H9 (cell line): ENCODE results near the gene MSN. TPM values are rescaled to one million over a fixed set of nuclear protein-coding genes. Genes with fewer than 3 reads are reported as not detected.

Source experiments
- DNase-seq: peaks from one replicate; pipeline ENCODE4 v3.0.0-alpha.2; 2017
- H2AFZ ChIP-seq: one replicate; pipeline ENCODE4 v1.6.1; 2013; ENCODE audit warnings: mild to moderate bottlenecking, low read length, control low read depth, moderate library complexity
- H2AK5ac ChIP-seq: 2 replicates; pipeline ENCODE4 v1.6.1; 2013; ENCODE audit warnings: low read length, control low read depth, mixed read lengths; ENCODE audit not compliant: insufficient read length
- H2BK120ac ChIP-seq: one replicate; pipeline ENCODE4 v1.6.1; 2013; ENCODE audit warnings: low read depth, mild to moderate bottlenecking, low read length, control low read depth, inconsistent platforms; ENCODE audit not compliant: poor library complexity, severe bottlenecking
- H2BK12ac ChIP-seq: 2 replicates; pipeline ENCODE4 v1.6.1; 2013; ENCODE audit warnings: low read length, control low read depth, mixed read lengths, low read depth; ENCODE audit not compliant: insufficient read length
- H2BK15ac ChIP-seq: 2 replicates; pipeline ENCODE4 v1.6.1; 2013; ENCODE audit warnings: low read depth, low read length, control low read depth
- H2BK20ac ChIP-seq: one replicate; pipeline ENCODE4 v1.6.1; 2013; ENCODE audit warnings: low read depth, mild to moderate bottlenecking, low read length, control low read depth, inconsistent platforms; ENCODE audit not compliant: poor library complexity, severe bottlenecking
- H2BK5ac ChIP-seq: 2 replicates; pipeline ENCODE4 v1.6.1; 2013; ENCODE audit warnings: low read length, control low read depth, mixed read lengths; ENCODE audit not compliant: insufficient read length
- H3K14ac ChIP-seq: 2 replicates; pipeline ENCODE4 v1.6.1; 2013; ENCODE audit warnings: low read length, control low read depth; ENCODE audit not compliant: insufficient read depth
- H3K18ac ChIP-seq: 2 replicates; pipeline ENCODE4 v1.6.1; 2013; ENCODE audit warnings: low read depth, mild to moderate bottlenecking, mixed read lengths, low read length, control low read depth; ENCODE audit not compliant: insufficient read length
- H3K23ac ChIP-seq: 2 replicates; pipeline ENCODE4 v1.6.1; 2013; ENCODE audit warnings: low read length, control low read depth, mixed read lengths, low read depth; ENCODE audit not compliant: insufficient read length
- H3K23me2 ChIP-seq: 2 replicates; pipeline ENCODE4 v1.6.1; 2013; ENCODE audit warnings: low read depth, mild to moderate bottlenecking, mixed read lengths, low read length, control low read depth; ENCODE audit not compliant: insufficient read length, poor library complexity, severe bottlenecking
- H3K27ac ChIP-seq: 2 replicates; pipeline ENCODE4 v1.5.1; 2013; ENCODE audit warnings: low read length, control low read depth, mixed read lengths, low read depth; ENCODE audit not compliant: insufficient read length
- H3K27me3 ChIP-seq: 2 replicates; pipeline ENCODE4 v1.6.1; 2013; ENCODE audit warnings: low read length, control low read depth, inconsistent platforms; ENCODE audit not compliant: insufficient read depth
- H3K4ac ChIP-seq: 2 replicates; pipeline ENCODE4 v1.6.1; 2013; ENCODE audit warnings: low read depth, mild to moderate bottlenecking, control low read depth, inconsistent platforms, low read length, moderate library complexity
- H3K4me1 ChIP-seq: 2 replicates; pipeline ENCODE4 v1.6.1; 2013; ENCODE audit warnings: low read length, control low read depth, inconsistent platforms; ENCODE audit not compliant: insufficient read depth
- H3K4me2 ChIP-seq: 2 replicates; pipeline ENCODE4 v1.6.1; 2013; ENCODE audit warnings: low read length, control low read depth, mixed read lengths; ENCODE audit not compliant: insufficient read length, insufficient read depth
- H3K56ac ChIP-seq: 2 replicates; pipeline ENCODE4 v1.6.1; 2013; ENCODE audit warnings: low read depth, mild to moderate bottlenecking, mixed read lengths, low read length, control low read depth; ENCODE audit not compliant: insufficient read length
- H3K79me1 ChIP-seq: 2 replicates; pipeline ENCODE4 v1.6.1; 2013; ENCODE audit warnings: low read depth, mild to moderate bottlenecking, moderate library complexity, low read length, control low read depth, inconsistent platforms; ENCODE audit not compliant: insufficient read depth, poor library complexity, severe bottlenecking
- H3K79me2 ChIP-seq: 2 replicates; pipeline ENCODE4 v1.6.1; 2013; ENCODE audit warnings: low read length, control low read depth, inconsistent platforms; ENCODE audit not compliant: insufficient read depth
- H3K9ac ChIP-seq: 2 replicates; pipeline ENCODE4 v1.6.1; 2013; ENCODE audit warnings: low read length, control low read depth, mixed read lengths; ENCODE audit not compliant: insufficient read length; ENCODE audit errors: extremely low read depth
- H3K9me3 ChIP-seq: one replicate; pipeline ENCODE4 v1.6.1; 2013; ENCODE audit warnings: low read depth, low read length, inconsistent platforms; ENCODE audit not compliant: control insufficient read depth
- H3T11ph ChIP-seq: one replicate; pipeline ENCODE4 v1.6.1; 2013; ENCODE audit warnings: mild to moderate bottlenecking, low read length, control low read depth, inconsistent platforms
- H4K20me1 ChIP-seq: one replicate; pipeline ENCODE4 v1.6.1; 2013; ENCODE audit not compliant: control insufficient read depth, insufficient read length, insufficient read depth
- H4K5ac ChIP-seq: 2 replicates; pipeline ENCODE4 v1.6.1; 2013; ENCODE audit warnings: low read depth, mild to moderate bottlenecking, mixed read lengths, low read length, control low read depth; ENCODE audit not compliant: insufficient read length
- H4K8ac ChIP-seq: replicated peaks from 2 replicates; pipeline ENCODE4 v1.6.1; 2013; ENCODE audit warnings: low read length, control low read depth, mixed read lengths, low read depth; ENCODE audit not compliant: insufficient read length
- H4K91ac ChIP-seq: 2 replicates; pipeline ENCODE4 v1.6.1; 2013; ENCODE audit warnings: low read depth, mild to moderate bottlenecking, moderate library complexity, mixed read lengths, low read length, control low read depth; ENCODE audit not compliant: insufficient read length
- H3K27ac Mint-ChIP-seq, 3 experiments: 2 replicates in 2 of 3; 3 replicates in 1 of 3; pipeline ENCODE4 v1.8.0; 2020 to 2021; ENCODE audit warnings: mixed read lengths in 3 of 3, mild to moderate bottlenecking in 1 of 3, moderate library complexity in 1 of 3
- H3K27me3 Mint-ChIP-seq: 2 replicates; pipeline ENCODE4 v1.8.0; 2021; ENCODE audit warnings: low read depth, mild to moderate bottlenecking, moderate library complexity, mixed read lengths
- H3K36me3 Mint-ChIP-seq, 3 experiments: 2 replicates in 2 of 3; 3 replicates in 1 of 3; pipeline ENCODE4 v1.8.0; 2020 to 2021; ENCODE audit warnings: low read depth in 3 of 3, mixed read lengths in 3 of 3; ENCODE audit not compliant: insufficient read depth in 1 of 3
- H3K4me1 Mint-ChIP-seq, 2 experiments: 2 replicates each; pipeline ENCODE4 v1.8.0; 2020; ENCODE audit warnings: mixed read lengths in 2 of 2
- H3K4me3 Mint-ChIP-seq, 2 experiments: 2 replicates in 1 of 2; 3 replicates in 1 of 2; pipeline ENCODE4 v1.8.0; 2020 to 2021; ENCODE audit warnings: mild to moderate bottlenecking in 2 of 2, mixed read lengths in 2 of 2, moderate library complexity in 1 of 2
- H3K9me3 Mint-ChIP-seq, 2 experiments: 2 replicates in 1 of 2; 3 replicates in 1 of 2; pipeline ENCODE4 v1.8.0; 2020; ENCODE audit warnings: mild to moderate bottlenecking in 2 of 2, mixed read lengths in 2 of 2, moderate library complexity in 1 of 2
- CTCF ChIP-seq: fragments of 200-600 bp; sonication (generic); conservative IDR thresholded peaks from 3 replicates; pipeline ENCODE4 v1.8.0; 2021; ENCODE audit warnings: antibody characterized with exemption, mild to moderate bottlenecking
- WGBS: extraction: QIAGEN DNeasy Blood & Tissue Kit; methylation state at CpG from one replicate; pipeline ENCODE4 v1.1.7; 2013; ENCODE audit warnings: missing lambda C conversion rate, low lambda C conversion rate, mixed read lengths; ENCODE audit not compliant: insufficient read length; ENCODE audit errors: extremely low coverage; 5-methylcytosine and 5-hydroxymethylcytosine counted together
- total RNA-seq: library from RNA; stranded (reverse); gene quantifications from 2 replicates; pipeline ENCODE4 v1.2.1, GENCODE V29; 2021

Gene MSN
- total RNA-seq, 1 experiment from 2014 or later, result 126 TPM

- Histone ChIP-seq H3K4ac (no peak overlapping the region), H2BK120ac (no peak overlapping the region), H4K20me1 (no peaks in the 10 kb centered on the region), H4K5ac (no peak overlapping the region), H3K4me1 (no peaks in the 10 kb centered on the region), H4K8ac (no peak overlapping the region), H3K14ac (no peak overlapping the region), H3K79me2 (no peaks in the 10 kb centered on the region), H2BK20ac (no peak overlapping the region), H2BK15ac (no peak overlapping the region), H3K56ac (no peak overlapping the region), H2BK5ac (no peak overlapping the region), H3K27ac (no peak overlapping the region), H2AFZ (no peak overlapping the region), H2AK5ac (no peak overlapping the region), H3K9ac (no peak overlapping the region), H3K79me1 (no peaks in the 10 kb centered on the region), H3K23ac (no peak overlapping the region), H3K18ac (no peak overlapping the region), H3K23me2 (no peaks in the 10 kb centered on the region), H3K27me3 (no peaks in the 10 kb centered on the region), H3K4me2 (no peak overlapping the region), H3T11ph (no peak overlapping the region), H3K9me3 (peaks cover 30% of the 10 kb centered on the region), H2BK12ac (no peak overlapping the region), H4K91ac (no peak overlapping the region)
- no peak for TF ChIP-seq CTCF
- Mint-ChIP-seq H3K27ac (no peak overlapping the region), H3K4me1 (peaks cover 0 to 9% of the 10 kb centered on the region in 2 experiments), H3K9me3 (peaks cover 48 to 63% of the 10 kb centered on the region in 2 experiments), H3K27me3 (no peaks in the 10 kb centered on the region), H3K4me3 (no peak overlapping the region), H3K36me3 (peaks cover 15 to 17% (median 15%) of the 10 kb centered on the region in 3 experiments)
- DNase-seq, result no peak
- WGBS, result no CpG with 5 or more reads among the region's 1 CpG
These were observed 77.5 kb downstream of the MSN start for GRCh38 chrX:65744965-65745364.
